IPS DF 4.7 (cell line): ENCODE measurements around the gene PLPP6.
A peak's percentile ranks its signal among the peaks of the same experiment; 100 is the strongest.

Experiments
- DNase-seq: peaks from one replicate; pipeline ENCODE4 v3.0.0-alpha.2; 2013; ENCODE audit warnings: low spot score; ENCODE audit errors: extremely low read depth

The PLPP6 gene

DNA sequence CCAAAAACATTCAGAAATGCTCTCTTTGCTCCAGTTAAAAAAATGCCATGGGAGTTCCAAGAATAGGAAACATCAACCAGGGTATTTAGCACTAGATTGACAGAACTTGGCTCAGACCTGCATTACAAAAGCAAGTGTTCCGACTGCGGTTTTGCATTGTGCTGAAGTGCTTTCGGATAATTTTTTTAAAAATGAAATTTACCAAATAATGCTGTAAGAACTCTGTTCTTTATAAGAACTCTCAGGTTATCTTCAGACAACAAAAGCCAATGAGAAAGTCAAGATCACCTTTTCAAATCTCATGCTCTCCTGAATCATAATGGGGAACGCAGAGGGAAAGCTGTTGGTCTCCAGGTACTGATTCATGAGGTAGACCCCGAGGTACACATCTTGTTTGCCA lies 483 bp upstream of the PLPP6 start:
- no peak for DNase-seq

DNA sequence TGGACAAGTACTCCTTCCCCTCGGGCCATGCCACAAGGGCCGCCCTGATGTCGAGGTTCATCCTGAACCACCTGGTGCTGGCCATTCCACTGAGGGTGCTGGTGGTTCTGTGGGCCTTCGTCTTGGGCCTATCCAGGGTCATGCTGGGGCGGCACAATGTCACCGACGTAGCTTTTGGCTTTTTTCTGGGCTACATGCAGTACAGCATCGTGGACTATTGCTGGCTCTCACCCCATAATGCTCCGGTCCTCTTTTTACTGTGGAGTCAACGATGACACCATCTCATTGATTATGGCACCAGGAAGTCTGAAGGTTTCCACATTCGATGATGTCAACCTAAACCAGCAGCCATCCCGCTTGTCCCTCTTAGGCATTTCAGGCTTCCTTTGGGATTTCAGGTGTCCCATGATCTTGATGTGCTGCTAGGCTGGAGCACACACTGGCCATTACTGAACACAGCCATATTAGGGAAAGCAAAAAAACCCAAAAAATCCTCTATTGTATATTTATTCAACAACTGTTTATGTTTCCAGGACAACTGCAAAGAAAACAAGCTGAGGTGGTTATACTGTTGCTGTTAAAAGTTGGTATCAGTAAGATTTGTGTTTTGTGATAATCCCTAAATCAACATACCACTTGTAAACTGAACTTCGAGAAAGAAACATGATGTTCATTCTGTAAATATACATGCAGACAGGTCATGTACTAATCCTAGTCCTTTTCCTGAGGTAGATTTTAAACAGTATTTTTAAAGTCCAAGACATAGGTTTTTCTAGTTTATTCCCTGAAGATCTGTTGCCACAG lies 1.1 kb downstream of the PLPP6 start:
- DNase-seq, result no peak

DNA sequence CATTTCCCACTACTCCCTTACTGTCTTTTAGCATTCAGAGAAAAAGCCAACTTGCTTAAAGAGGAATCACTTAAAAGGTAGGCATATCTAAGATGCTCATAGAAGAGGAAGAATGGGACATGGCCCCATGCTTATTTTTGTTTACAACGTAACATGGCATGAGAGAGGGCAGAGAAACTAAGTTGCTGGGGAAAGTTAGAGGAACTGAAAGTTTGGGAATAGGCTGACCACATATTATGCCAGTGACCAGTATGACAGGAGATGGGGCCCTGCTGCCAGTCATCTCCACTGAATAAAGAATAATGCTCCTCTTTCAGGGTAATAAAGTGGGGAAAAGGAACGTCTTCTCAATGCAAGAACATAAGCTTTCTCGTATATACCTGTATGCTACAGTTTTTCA lies 1.9 kb downstream of the PLPP6 start:
- no peak for DNase-seq

DNA sequence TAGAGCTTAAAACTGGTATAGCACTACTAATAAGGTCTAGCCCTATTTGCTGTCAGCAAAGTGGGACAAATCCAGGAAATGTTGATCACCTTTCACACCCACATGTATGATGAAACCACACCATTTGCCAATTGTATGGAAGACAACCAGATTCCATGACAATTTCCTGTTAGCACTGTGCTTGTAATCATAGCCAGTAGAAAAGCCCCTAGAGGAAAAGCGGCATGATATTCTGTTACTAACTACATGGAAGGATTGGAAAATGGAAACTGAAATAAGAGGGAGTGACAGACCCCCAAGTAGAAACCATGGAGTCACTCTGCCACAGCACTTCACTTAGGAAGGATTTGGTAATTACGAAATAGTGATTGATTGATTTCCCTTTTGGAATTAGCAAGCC lies 3.3 kb downstream of the PLPP6 start:
- DNase-seq, result no peak

DNA sequence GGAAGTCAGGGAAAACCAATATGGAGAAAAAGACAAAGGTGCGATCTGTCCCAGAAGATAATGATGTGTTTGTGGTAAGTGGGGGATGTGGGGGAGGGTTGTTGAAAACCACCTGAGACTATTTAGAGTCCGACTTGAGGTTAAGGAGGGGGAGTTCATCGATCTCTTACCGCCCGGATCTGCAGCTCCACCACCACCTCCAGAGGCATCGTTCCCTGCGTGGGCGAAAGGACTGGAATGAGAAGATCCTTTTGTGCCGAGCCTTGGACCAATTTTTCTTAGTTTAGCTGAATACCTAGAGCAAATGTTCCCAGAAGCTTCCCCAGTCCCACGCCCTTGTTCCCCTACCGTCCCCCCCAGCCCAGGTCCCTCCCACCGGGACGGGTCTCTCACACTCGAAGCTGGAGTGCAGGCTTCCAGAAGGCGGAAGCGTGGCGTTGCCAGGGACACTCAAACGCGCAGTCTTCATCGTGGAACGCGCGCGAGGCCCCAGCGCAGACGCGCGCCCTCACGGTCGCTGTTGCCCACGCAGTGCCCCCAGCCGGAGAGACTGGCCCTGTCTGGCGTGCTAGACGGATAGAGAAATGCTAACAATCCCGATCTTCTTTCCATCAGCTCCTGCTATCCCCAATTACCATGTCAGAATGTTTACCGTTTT lies 4.1 kb downstream of the PLPP6 start, which contains the start of gene SPATA6L:
TSS of gene SPATA6L (minus strand) at position 439 of the 658 bp plus-strand sequence. CDS start at position 209, 230 bp downstream.
- DNase-seq, result no peak

DNA sequence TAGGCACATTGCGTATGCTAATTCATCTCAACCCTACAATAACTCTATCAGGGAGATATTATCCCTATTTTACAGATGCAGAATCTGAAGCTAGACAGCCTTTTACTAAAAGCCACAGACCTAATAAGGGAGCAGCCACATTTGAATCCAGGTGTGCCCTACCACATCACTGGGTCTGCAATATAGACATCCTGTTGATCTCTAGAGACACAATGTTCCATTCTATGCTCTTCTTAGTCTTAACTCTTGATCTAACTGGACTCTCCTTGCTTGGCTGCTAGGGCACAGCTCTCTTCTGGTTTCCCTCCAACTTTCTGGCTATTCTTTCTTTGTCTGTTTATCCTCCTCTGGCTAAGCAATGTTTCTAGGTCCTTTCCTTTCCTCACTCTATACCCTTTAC lies 5.6 kb downstream of the PLPP6 start:
- DNase-seq, result no peak

DNA sequence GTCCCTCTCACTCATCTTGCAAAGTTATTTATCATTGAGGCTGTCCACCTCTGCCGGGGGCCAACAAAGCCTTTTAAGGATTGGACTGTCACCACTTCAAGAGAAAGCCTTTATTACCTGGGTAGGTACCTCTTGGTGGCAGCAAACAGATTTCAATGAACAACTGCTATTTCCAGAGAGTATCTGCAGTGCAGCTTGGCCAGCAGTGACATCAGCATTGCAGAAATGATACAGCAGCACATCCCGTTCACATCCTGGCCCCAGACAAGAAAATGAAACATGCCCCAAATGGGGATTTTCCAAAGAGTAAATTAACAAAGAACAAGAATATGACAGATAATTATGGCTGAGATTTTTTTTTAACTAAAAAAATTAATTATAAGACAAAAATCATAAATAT lies 6.5 kb downstream of the PLPP6 start:
- DNase-seq, result no peak

DNA sequence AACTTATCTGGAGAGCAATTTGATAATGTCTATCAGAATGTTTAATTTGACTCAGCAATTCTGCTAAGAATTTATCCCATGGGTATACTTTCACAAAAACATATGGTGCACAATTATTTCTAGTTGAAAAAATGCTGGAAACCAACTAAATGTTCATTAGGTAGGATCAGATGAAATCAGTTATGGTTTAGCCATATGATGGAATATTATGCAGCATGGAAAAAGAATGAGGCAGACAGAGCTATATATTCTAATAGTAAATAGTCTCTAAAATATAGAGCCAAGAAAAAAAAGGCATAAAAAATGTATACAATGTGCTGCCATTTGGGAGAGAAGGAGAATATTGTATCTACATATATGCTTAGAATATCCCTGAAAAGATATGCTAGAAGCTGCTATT lies 7.8 kb downstream of the PLPP6 start:
- DNase-seq, result no peak

DNA sequence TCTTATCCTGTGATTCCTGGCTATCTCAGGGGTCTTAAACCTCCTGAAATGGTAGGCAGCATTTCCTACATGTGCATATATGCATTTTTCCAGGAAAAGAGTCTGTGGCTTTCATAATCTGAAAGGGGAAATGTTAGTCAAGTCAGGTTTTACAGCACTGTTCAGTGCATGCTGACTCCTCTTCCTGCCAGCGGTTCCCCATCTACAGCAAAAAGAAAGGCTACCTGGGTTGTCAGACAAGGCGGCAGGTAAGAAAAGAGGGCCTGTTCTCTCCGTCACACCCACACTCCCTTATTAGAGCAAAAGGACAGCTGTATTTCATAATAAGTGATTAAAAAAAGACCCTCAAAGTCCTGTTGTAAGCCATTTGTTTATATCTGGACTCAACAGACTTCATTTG lies 8.5 kb downstream of the PLPP6 start:
- no peak for DNase-seq

DNA sequence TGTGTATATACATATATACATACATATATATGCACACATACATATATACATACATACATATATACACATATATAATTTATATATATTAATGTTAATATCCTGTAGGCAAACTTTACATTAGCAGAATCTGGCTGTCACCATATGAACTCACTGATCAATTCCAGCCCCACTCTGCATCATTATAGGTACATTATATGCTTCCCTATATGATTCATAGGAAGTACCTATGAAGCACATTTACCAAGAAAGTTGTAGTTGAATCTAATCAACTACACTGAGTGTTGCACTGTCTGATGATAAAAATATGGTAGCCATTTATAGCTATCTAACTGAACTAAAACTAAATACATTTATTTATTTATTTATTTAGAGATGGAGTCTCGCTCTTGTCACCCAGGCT lies 9.6 kb downstream of the PLPP6 start:
- DNase-seq, result no peak

DNA sequence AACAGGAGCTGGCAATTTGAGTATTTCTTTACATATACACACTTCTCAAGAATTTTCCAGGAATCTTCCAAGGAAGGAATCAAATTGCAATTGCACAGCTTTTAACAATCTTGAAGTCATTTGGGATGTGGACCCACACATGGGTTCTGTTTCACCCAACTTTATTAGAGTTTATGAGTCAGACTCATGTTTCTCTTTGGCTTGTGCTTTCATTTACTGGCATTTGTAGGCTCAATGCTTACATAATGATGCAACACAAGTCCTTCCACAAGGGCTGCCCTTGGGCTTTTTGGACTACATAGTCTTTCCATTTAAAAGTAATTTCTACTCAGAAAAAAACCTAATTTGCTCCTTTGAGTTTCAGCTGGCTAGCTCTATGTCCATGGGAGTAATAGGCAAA lies 12.7 kb downstream of the PLPP6 start:
- DNase-seq, result no peak

DNA sequence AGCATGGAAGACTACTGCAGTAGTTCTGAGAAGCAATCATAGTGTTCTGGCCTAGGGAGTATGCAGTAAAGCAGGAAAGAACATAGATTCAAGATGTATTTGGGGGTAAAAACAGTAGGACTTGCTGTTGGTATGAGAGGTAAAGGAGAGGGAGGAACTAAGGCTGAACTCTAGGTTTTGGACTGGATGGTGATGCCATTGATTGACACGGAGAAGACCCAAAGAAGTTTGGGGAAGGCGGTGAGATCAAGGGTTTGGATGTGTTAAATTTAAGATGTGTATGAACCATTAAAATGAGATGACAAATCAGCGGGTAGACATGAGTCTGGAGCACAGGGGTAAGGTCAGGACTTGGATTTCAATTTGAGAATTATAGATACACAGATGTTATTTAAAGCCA lies 15.3 kb downstream of the PLPP6 start:
- no peak for DNase-seq

DNA sequence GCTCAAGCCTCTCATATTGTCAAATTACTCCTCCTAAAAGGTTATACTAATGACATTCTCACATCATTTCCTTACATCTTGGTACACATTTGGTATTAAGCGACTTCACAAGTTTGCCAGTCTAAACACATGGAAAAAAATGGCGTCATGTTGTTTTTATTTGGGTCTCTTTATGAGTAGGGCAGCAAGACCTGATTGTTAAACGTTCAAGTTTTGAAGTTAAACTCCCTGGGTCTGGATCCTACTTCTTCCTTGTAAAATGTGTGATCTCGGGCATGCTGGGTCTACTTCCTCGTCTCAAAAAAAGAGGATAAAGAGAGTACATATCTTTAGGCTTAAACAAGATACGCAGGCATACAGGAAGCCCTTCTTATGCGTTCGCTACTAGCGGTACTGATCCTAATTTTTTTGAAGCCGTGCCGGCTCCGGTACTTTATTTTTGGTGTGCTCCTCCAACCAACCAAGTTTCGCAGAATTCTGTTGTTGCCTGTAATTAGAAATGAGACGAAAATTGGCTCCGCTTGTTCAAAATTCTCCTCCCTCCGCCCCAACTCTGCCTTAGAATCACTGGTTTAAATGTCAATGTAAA lies 16.7 kb downstream of the PLPP6 start:
- no peak for DNase-seq

DNA sequence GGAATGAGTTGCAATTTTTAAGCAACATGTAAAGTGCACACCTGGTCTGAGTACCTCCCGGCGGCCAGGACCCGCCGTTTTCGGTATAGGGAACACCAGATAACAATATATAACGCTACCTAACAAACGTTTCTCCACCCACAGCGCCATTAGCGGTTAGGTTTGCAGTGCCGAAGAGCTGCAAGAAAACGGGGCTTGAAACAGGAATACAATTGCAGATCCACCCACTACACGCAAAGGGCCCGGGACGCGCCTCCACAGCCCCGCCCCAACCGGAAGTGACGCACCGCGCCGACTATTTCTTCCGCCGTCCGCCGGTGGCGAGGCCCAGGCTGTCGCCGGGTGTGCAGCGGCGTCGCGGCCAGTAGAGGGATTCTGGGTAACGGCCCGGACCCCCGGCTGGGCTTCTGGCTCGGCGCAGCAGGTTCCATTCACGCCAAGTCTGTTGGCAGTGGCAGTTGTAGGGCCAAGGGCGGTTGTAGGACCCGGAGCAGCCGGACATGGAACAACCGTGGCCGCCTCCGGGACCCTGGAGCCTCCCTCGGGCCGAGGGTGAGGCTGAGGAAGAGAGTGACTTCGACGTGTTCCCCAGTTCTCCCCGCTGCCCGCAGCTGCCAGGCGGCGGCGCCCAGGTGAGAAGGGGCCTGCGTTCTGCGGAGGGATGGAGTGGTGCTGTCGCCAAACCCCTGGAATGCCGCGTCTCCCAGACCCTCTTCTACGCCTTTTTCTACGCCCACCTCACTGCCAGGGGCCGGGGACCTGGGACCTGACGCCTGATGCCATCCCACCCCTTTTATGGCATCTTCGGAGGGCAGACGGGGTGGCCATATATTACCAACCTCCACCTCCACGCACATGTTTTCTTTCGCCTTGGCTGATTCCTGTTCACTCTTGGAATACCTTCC lies 17.4 kb downstream of the PLPP6 start, which contains the start of gene CDC37L1:
TSS of gene CDC37L1 (plus strand) at position 302 of the 905 bp plus-strand sequence. CDS start at position 501, 199 bp downstream.
- DNase-seq, result peak; percentile 69

DNA sequence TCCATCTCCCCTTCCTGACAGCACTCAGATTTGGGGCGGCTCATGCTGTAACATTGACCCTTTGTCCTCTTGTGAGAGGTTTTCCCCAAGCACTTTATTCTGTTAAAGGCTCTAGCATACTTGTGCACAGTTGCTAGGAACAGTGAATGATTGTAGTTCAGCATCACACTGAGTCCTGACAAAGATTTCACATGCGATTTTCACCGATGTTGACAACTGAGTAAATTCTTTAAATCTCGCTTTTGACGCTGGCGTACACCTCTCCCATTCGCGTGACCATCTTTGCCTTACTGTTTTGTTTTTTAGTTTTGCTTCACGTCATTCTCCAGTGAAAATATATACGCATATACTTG lies 18.1 kb downstream of the PLPP6 start:
- DNase-seq, result no peak

DNA sequence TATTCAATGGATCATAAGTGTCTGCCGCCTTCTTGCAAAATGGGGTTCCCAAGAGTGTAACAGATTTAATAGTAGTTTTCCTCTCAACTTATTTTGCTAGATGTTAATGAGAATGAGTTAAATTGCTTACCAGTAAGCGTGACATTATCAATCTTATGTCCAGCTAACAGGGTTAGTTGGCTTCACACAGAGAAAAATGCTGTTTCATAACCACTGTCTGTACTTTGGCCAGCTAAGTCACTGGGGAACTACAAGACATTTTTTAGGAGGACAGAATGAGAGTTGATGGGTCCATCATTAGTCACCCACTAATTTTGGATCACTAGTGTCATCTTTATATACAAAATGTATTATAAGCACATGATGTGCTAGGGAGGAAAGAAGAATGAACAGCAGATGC lies 18.7 kb downstream of the PLPP6 start:
- DNase-seq, result no peak

DNA sequence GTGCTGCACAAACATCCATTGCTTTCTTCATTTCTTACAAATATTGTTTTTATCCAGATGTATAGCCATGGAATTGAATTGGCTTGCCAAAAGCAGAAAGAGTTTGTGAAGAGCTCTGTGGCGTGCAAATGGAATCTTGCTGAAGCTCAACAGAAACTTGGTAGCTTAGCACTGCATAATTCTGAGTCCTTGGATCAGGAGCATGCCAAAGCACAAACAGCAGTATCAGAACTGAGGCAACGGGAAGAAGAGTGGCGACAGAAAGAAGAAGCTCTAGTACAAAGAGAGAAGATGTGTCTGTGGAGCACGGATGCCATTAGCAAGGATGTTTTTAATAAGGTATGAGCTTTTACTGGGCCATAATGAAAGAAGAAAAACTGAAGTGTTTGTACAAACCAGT lies 22.7 kb downstream of the PLPP6 start:
- no peak for DNase-seq

DNA sequence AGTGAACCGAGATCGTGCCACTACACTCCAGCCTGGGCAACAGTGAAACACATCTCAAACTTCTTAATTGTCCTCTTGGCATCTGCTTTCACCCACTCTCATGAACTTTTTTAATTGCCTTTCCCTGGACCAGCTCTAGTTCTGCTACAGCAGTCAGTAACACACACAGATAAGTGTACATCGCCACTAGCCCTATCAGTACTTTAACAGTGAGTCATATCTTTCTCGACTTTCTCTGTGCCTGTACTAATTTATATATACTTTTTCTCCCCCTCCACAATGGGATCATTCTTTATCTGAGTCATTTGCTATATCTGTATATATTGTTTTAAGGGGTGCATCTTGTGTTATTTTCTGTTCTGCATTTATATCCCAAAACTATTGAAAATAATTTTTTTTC lies 24.0 kb downstream of the PLPP6 start:
- DNase-seq, result no peak

DNA sequence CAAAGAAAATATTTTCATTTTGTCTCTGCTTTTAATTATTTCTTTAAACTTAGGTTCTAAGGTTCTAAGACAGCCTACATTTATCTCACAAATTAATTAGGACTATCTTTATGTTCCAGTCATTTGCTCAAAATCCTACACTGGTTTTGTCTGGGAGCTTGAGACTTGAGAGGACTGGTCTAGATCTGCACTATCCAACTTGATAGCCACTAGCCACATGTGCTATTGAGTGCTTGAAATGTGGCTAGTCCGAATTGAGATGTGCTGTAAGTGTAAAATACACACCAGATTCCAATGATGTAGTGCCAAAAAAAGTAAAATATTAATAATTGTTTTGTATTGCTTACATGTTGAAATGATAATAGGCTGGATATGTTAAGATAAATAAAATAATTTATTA lies 24.5 kb downstream of the PLPP6 start:
- DNase-seq, result no peak

DNA sequence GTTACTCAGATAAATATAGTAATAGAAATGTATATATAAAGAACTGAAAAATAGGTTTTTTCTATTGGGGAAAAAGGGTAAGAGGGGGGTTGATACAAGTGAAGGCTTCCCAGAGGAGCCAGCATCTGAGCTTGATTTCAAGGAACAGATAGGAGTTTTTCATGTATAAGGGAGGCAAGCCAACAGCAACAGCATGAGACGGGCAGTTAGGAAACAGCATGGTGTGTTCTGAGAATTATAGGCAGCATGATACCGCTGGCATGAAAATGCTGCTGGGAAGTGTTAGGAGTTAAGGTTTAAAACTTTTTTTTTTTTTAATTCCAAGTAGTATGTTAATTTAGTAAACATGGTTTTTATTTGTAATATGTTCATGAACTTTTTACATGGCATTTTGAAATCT lies 26.9 kb downstream of the PLPP6 start:
- DNase-seq, result no peak

DNA sequence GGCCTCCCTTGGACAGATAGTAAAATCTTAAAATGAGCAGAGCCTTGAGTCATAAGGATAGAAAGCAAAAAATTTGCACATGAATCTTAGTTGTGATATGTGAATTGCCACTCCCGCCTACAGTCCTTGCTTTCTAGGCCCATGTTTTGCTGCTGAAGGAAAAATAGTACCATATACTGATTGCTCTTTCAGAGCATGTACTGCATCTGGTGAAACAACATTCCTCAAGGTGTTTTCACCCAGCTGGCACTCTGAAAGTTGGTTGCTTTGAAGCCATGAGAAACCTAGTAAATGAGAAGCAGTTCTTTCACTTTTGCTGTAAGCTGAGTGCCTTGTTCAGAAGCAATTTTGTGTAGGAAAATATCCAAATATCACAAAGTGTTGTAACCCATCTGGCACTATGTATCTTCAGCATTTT lies 27.6 kb downstream of the PLPP6 start:
- DNase-seq, result no peak

DNA sequence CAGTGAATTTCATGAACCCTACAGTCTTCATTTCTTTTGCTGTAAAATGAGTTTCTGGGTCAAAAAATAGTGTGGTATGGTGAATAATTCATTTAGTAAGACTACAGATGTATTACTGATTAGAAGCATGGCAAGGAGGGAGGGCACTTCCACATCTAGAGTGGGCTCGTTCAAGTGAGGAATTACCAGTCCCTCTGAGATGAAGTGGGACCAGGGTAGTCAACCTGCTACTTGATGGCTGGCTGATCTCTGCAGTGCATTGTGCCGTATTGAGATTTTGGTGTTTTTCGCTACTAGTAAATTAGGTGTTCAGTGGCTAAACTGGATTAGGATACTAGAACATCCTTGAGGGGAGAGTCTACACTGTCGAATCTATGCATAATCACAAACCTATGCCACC lies 28.1 kb downstream of the PLPP6 start:
- DNase-seq, result no peak
